Stimulated activated CD4-positive, alpha-beta T cell treated with anti-CD3 and anti-CD28 coated beads, TNF-alpha, amount 100 ng/mL, for 48 hours (primary cell): ENCODE measurements around the gene ADAMTS4.
"Not testable (repeated sequence)": the region's sequence is repeated elsewhere in the genome, so short reads cannot be mapped to it uniquely, and the experiment has no call there.

Source experiments
- DNase-seq, 3 donors: peaks; one replicate each; pipeline ENCODE4 v3.0.0-alpha.2; 2020; ENCODE audit warnings: low read depth in 3 of 3

The ADAMTS4 gene

GRCh38 chr1:161198897-161199431, at the start of gene ADAMTS4:
ADAMTS4 (minus strand) TSS chr1:161199054; CDS start chr1:161198627, 427 bp downstream.
- DNase-seq = no peak

- DNase-seq = no peak
These were observed 46.0 kb upstream of the ADAMTS4 start for GRCh38 chr1:161244888-161245287.

- DNase-seq = no peak
These were observed 43.5 kb upstream of the ADAMTS4 start for GRCh38 chr1:161242313-161242712.

GRCh38 chr1:161241682-161242081, 42.8 kb upstream of the ADAMTS4 start:
- no peak for DNase-seq

GRCh38 chr1:161238039-161238473, 39.2 kb upstream of the ADAMTS4 start, which contains the start of gene NR1I3:
NR1I3 (minus strand) TSS chr1:161238203; CDS start chr1:161236565, 1,638 bp downstream.
- no peak for DNase-seq

- DNase-seq = no peak
These were observed 37.3 kb upstream of the ADAMTS4 start for GRCh38 chr1:161235957-161236775.

GRCh38 chr1:161233102-161233501, 34.2 kb upstream of the ADAMTS4 start:
- no peak for DNase-seq

GRCh38 chr1:161230762-161231161, 31.9 kb upstream of the ADAMTS4 start:
- no peak for DNase-seq

GRCh38 chr1:161229896-161230295, 31.0 kb upstream of the ADAMTS4 start:
- DNase-seq = no peak

- no peak for DNase-seq
These were observed 29.2 kb upstream of the ADAMTS4 start for GRCh38 chr1:161228032-161228431.

GRCh38 chr1:161227196-161227871, 28.5 kb upstream of the ADAMTS4 start:
- peak; percentile 75 to 91 (median 89) for DNase-seq

- no peak for DNase-seq
These were observed 27.9 kb upstream of the ADAMTS4 start for GRCh38 chr1:161226759-161227158.

GRCh38 chr1:161226320-161226711, 27.5 kb upstream of the ADAMTS4 start:
- DNase-seq = no peak

GRCh38 chr1:161225534-161226319, 26.9 kb upstream of the ADAMTS4 start, which contains the start of gene TOMM40L:
TOMM40L (plus strand) TSS chr1:161226060; CDS start chr1:161226490, 430 bp downstream.
- DNase-seq = peak; percentile 72 to 90 (median 77)

GRCh38 chr1:161225178-161225533, 26.3 kb upstream of the ADAMTS4 start:
- DNase-seq = no peak

GRCh38 chr1:161224695-161225087, 25.8 kb upstream of the ADAMTS4 start:
- DNase-seq = not testable (repeated sequence)

- DNase-seq = no peak
These were observed 25.2 kb upstream of the ADAMTS4 start for GRCh38 chr1:161223805-161224694.

- no peak for DNase-seq
These were observed 23.5 kb upstream of the ADAMTS4 start for GRCh38 chr1:161222175-161223019.

- DNase-seq = no peak
These were observed 21.1 kb upstream of the ADAMTS4 start for GRCh38 chr1:161220002-161220401.
